SK-N-MC (cell line): ENCODE data around the gene PRELID3B.

Experiments used
- EZH2 ChIP-seq: fragments of 200-600 bp; sonication (generic); IDR thresholded peaks from one replicate; pipeline ENCODE4 v1.6.1; 2017; ENCODE audit warnings: antibody characterized with exemption
- FOXP2 ChIP-seq: optimal IDR thresholded peaks from 2 replicates; pipeline ENCODE3; 2011; ENCODE audit warnings: mild to moderate bottlenecking, moderate library complexity; ENCODE audit not compliant: insufficient read depth; ENCODE audit errors: extremely low read length, control extremely low read depth
- POLR2AphosphoS5 ChIP-seq: IDR thresholded peaks from 2 replicates; pipeline ENCODE4 v1.6.1; 2012; ENCODE audit warnings: mild to moderate bottlenecking, low read depth, low read length, borderline replicate concordance

DNA sequence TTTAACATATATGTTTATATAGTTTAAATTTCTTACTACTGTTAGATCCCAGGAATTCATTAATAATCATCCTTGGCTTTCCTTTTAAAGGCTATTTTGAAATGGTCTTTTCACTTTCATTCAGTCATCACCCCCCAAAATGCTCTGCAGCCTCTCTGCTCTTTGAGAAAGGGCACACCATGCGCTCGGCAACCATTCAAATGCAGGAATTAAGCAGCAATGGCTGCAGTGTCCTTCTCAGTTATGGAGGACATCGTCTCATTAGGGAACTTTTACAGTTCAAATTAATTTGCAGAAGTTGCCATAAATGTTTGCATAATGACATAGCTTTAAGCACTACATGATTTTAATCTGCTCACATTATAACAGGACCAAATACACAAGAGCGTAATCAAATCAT lies 17.1 kb downstream of the PRELID3B start:
- TF ChIP-seq EZH2 (no peak), POLR2AphosphoS5 (no peak), FOXP2 (no peak)
